ENCODE measurements around the gene RCAN2. TPM values are rescaled to one million over a fixed set of nuclear protein-coding genes. Genes with fewer than 3 reads are reported as not detected.

The RCAN2 gene
- total RNA-seq, 1 experiment from 2014 or later = 3.7 TPM

- intact Hi-C loops (cut with micrococcal nuclease; ENCODE audit: unreplicated experiment) = no loop called here
- no TSS peak for BruUV-seq (replicated peaks)
- H3K9me3 Mint-ChIP-seq (ENCODE audit: low read depth, unreplicated experiment) = no peaks in the 10 kb centered on the region
- no peak for TF ChIP-seq CTCF (IDR thresholded peaks at IDR 0.05; ENCODE audit: unreplicated experiment)
- DNase-seq = no peak
- CTCF ChIA-PET = no interaction called here
- H3K27ac Mint-ChIP-seq (ENCODE audit: unreplicated experiment) = no peak overlapping the region
- no peak overlapping the region for H3K4me3 Mint-ChIP-seq (ENCODE audit: low read depth, unreplicated experiment)
- no peaks in the 10 kb centered on the region for H3K27me3 Mint-ChIP-seq (ENCODE audit: unreplicated experiment)
- H3K4me1 Mint-ChIP-seq (ENCODE audit: low read depth, unreplicated experiment) = no peaks in the 10 kb centered on the region
- H3K36me3 Mint-ChIP-seq (ENCODE audit: insufficient read depth, unreplicated experiment) = no peaks in the 10 kb centered on the region
Measured at GRCh38 chr6:46271107-46271506, 220.1 kb downstream of the RCAN2 start.

GRCh38 chr6:46270336-46270735, 220.9 kb downstream of the RCAN2 start:
- no peaks in the 10 kb centered on the region for H3K9me3 Mint-ChIP-seq (ENCODE audit: low read depth, unreplicated experiment)
- TF ChIP-seq CTCF (IDR thresholded peaks at IDR 0.05; ENCODE audit: unreplicated experiment) = no peak
- CTCF ChIA-PET = no interaction called here
- H3K4me1 Mint-ChIP-seq (ENCODE audit: low read depth, unreplicated experiment) = no peaks in the 10 kb centered on the region
- H3K27me3 Mint-ChIP-seq (ENCODE audit: unreplicated experiment) = no peaks in the 10 kb centered on the region
- intact Hi-C loops (cut with micrococcal nuclease; ENCODE audit: unreplicated experiment) = no loop called here
- no peak overlapping the region for H3K27ac Mint-ChIP-seq (ENCODE audit: unreplicated experiment)
- BruUV-seq (replicated peaks) = no TSS peak
- no peak for DNase-seq
- no peaks in the 10 kb centered on the region for H3K36me3 Mint-ChIP-seq (ENCODE audit: insufficient read depth, unreplicated experiment)
- no peak overlapping the region for H3K4me3 Mint-ChIP-seq (ENCODE audit: low read depth, unreplicated experiment)

GRCh38 chr6:46269447-46270229, 221.6 kb downstream of the RCAN2 start:
- DNase-seq = no peak
- intact Hi-C loops (cut with micrococcal nuclease; ENCODE audit: unreplicated experiment) = no loop called here
- H3K27me3 Mint-ChIP-seq (ENCODE audit: unreplicated experiment) = no peaks in the 10 kb centered on the region
- H3K36me3 Mint-ChIP-seq (ENCODE audit: insufficient read depth, unreplicated experiment) = no peaks in the 10 kb centered on the region
- H3K9me3 Mint-ChIP-seq (ENCODE audit: low read depth, unreplicated experiment) = no peaks in the 10 kb centered on the region
- H3K4me3 Mint-ChIP-seq (ENCODE audit: low read depth, unreplicated experiment) = no peak overlapping the region
- TF ChIP-seq CTCF (IDR thresholded peaks at IDR 0.05; ENCODE audit: unreplicated experiment) = no peak
- CTCF ChIA-PET = no interaction called here
- H3K4me1 Mint-ChIP-seq (ENCODE audit: low read depth, unreplicated experiment) = no peaks in the 10 kb centered on the region
- no TSS peak for BruUV-seq (replicated peaks)
- H3K27ac Mint-ChIP-seq (ENCODE audit: unreplicated experiment) = no peak overlapping the region

GRCh38 chr6:46267515-46267914, 223.7 kb downstream of the RCAN2 start:
- Mint-ChIP-seq H3K27me3 (ENCODE audit: unreplicated experiment) (peaks cover 9% of the 10 kb centered on the region), H3K4me3 (ENCODE audit: low read depth, unreplicated experiment) (no peak overlapping the region), H3K27ac (ENCODE audit: unreplicated experiment) (no peak overlapping the region), H3K36me3 (ENCODE audit: insufficient read depth, unreplicated experiment) (no peaks in the 10 kb centered on the region), H3K4me1 (ENCODE audit: low read depth, unreplicated experiment) (no peaks in the 10 kb centered on the region), H3K9me3 (ENCODE audit: low read depth, unreplicated experiment) (no peaks in the 10 kb centered on the region)
- intact Hi-C loops (cut with micrococcal nuclease; ENCODE audit: unreplicated experiment) = no loop called here
- no peak for DNase-seq
- CTCF ChIA-PET = no interaction called here
- no TSS peak for BruUV-seq (replicated peaks)
- no peak for TF ChIP-seq CTCF (IDR thresholded peaks at IDR 0.05; ENCODE audit: unreplicated experiment)

Measured in Calu3 (cell line).